HG02571 (cell line): ENCODE results near the gene BCAM.
"Not testable (repeated sequence)": the region's sequence is repeated elsewhere in the genome, so short reads cannot be mapped to it uniquely, and the experiment has no call there.

ENCODE experiments used
- ATAC-seq: cut with Tn5 transposase; IDR thresholded peaks from one replicate; pipeline ENCODE4 v1.9.1; 2021; ENCODE audit warnings: mild to moderate bottlenecking, moderate library complexity; ENCODE audit not compliant: unreplicated experiment

BCAM gene

GRCh38 chr19:44848036-44848811 is 39.3 kb downstream of the BCAM start:
- ATAC-seq, result no peak

GRCh38 chr19:44848812-44849447 is 40.0 kb downstream of the BCAM start:
- ATAC-seq, result no peak

- ATAC-seq, result no peak
Observed at GRCh38 chr19:44850641-44851109, 41.8 kb downstream of the BCAM start.

GRCh38 chr19:44851427-44851826 is 42.5 kb downstream of the BCAM start:
- ATAC-seq, result no peak

GRCh38 chr19:44855606-44856005 is 46.7 kb downstream of the BCAM start:
- no peak for ATAC-seq

- no peak for ATAC-seq
Observed at GRCh38 chr19:44856421-44857083, 47.6 kb downstream of the BCAM start.

- ATAC-seq, result no peak
Observed at GRCh38 chr19:44857837-44858236, 48.9 kb downstream of the BCAM start.

GRCh38 chr19:44861576-44861975 is 52.7 kb downstream of the BCAM start:
- ATAC-seq, result not testable (repeated sequence)

- no peak for ATAC-seq
Observed at GRCh38 chr19:44863990-44864389, 55.1 kb downstream of the BCAM start.

- ATAC-seq, result no peak
Observed at GRCh38 chr19:44865196-44865767, 56.4 kb downstream of the BCAM start.

GRCh38 chr19:44866664-44867063 is 57.8 kb downstream of the BCAM start:
- no peak for ATAC-seq

- no peak for ATAC-seq
Observed at GRCh38 chr19:44867578-44867977, 58.7 kb downstream of the BCAM start.

- no peak for ATAC-seq
Observed at GRCh38 chr19:44869733-44870470, 61.0 kb downstream of the BCAM start.
